Panc1 (cell line): ENCODE results near the gene CIAPIN1.

Experiments used
- CTCF ChIP-seq: fragments of 450-650 bp; IDR thresholded peaks from 2 replicates; pipeline ENCODE4 v1.5.1; 2017; ENCODE audit warnings: mild to moderate bottlenecking
- POLR2AphosphoS5 ChIP-seq: IDR thresholded peaks from 2 replicates; pipeline ENCODE4 v1.6.1; 2012; ENCODE audit warnings: mild to moderate bottlenecking, low read depth, low read length, moderate library complexity

- TF ChIP-seq CTCF (no peak), POLR2AphosphoS5 (no peak)
These were observed 11.3 kb downstream of the CIAPIN1 start for GRCh38 chr16:57435838-57436237.
